Astrocyte (in vitro differentiated cells and primary cell): ENCODE results near the gene SLC35B2. TPM values are rescaled to one million over a fixed set of nuclear protein-coding genes. Genes with fewer than 3 reads are reported as not detected.
A peak's percentile ranks its signal among the peaks of the same experiment; 100 is the strongest.

Experiments
- DNase-seq: peaks from one replicate; pipeline ENCODE4 v3.0.0-alpha.2; 2010; ENCODE audit warnings: low read depth
- FAIRE-seq: peaks from 2 replicates; lab custom pipeline; 2011; peaks lifted over from hg19 to GRCh38; lab: Jason Lieb, UNC
- H2AFZ ChIP-seq: 2 replicates; pipeline ENCODE4 v1.6.0; 2012; ENCODE audit warnings: low read depth, low read length, inconsistent platforms
- H3K27ac ChIP-seq: 2 replicates; pipeline ENCODE4 v1.5.1; 2011; ENCODE audit warnings: low read depth, low read length, inconsistent platforms
- H3K27me3 ChIP-seq: 2 replicates; pipeline ENCODE4 v1.6.0; 2011; ENCODE audit warnings: low read length, inconsistent platforms; ENCODE audit not compliant: insufficient read depth
- H3K36me3 ChIP-seq: 2 replicates; pipeline ENCODE4 v1.5.1; 2011; ENCODE audit warnings: low read length, inconsistent platforms; ENCODE audit not compliant: insufficient read depth
- H3K4me1 ChIP-seq: 2 replicates; pipeline ENCODE4 v1.5.1; 2011; ENCODE audit warnings: low read length, inconsistent platforms; ENCODE audit not compliant: insufficient read depth
- H3K4me2 ChIP-seq: 2 replicates; pipeline ENCODE4 v1.6.0; 2012; ENCODE audit warnings: low read length, inconsistent platforms
- H3K4me3 ChIP-seq: 2 replicates; pipeline ENCODE4 v1.5.1; 2011; ENCODE audit warnings: low read depth, mild to moderate bottlenecking, low read length, inconsistent platforms; ENCODE audit not compliant: insufficient read depth
- H3K79me2 ChIP-seq: 2 replicates; pipeline ENCODE4 v1.6.0; 2012; ENCODE audit warnings: mild to moderate bottlenecking, low read length, inconsistent platforms; ENCODE audit not compliant: insufficient read depth
- H3K9ac ChIP-seq: 2 replicates; pipeline ENCODE4 v1.6.0; 2012; ENCODE audit warnings: mild to moderate bottlenecking, low read length, inconsistent platforms
- H3K9me3 ChIP-seq: 2 replicates; pipeline ENCODE4 v1.5.1; 2012; ENCODE audit warnings: low read depth, mild to moderate bottlenecking, low read length, inconsistent platforms; ENCODE audit not compliant: insufficient read depth
- H4K20me1 ChIP-seq: 2 replicates; pipeline ENCODE4 v1.6.0; 2012; ENCODE audit warnings: low read length, inconsistent platforms; ENCODE audit not compliant: insufficient read depth
- H3K27ac Mint-ChIP-seq: one replicate; pipeline ENCODE4 v1.8.0; 2021; ENCODE audit warnings: mild to moderate bottlenecking, mixed read lengths; ENCODE audit not compliant: unreplicated experiment
- H3K27me3 Mint-ChIP-seq: one replicate; pipeline ENCODE4 v1.8.0; 2021; ENCODE audit warnings: low read depth, mixed read lengths; ENCODE audit not compliant: unreplicated experiment
- H3K36me3 Mint-ChIP-seq: one replicate; pipeline ENCODE4 v1.8.0; 2021; ENCODE audit warnings: low read depth, mixed read lengths; ENCODE audit not compliant: unreplicated experiment
- H3K4me1 Mint-ChIP-seq: one replicate; pipeline ENCODE4 v1.8.0; 2021; ENCODE audit warnings: low read depth, mixed read lengths; ENCODE audit not compliant: unreplicated experiment
- H3K4me3 Mint-ChIP-seq: one replicate; pipeline ENCODE4 v1.8.0; 2021; ENCODE audit warnings: mild to moderate bottlenecking, moderate library complexity, mixed read lengths; ENCODE audit not compliant: unreplicated experiment
- H3K9me3 Mint-ChIP-seq: one replicate; pipeline ENCODE4 v1.8.0; 2021; ENCODE audit warnings: mild to moderate bottlenecking, mixed read lengths; ENCODE audit not compliant: unreplicated experiment
- CTCF ChIP-seq: IDR thresholded peaks from 2 replicates; pipeline ENCODE4 v1.5.1; 2011; ENCODE audit warnings: low read depth, mild to moderate bottlenecking, inconsistent platforms, low read length, moderate library complexity; ENCODE audit not compliant: insufficient read depth
- EZH2 ChIP-seq: IDR thresholded peaks from 2 replicates; pipeline ENCODE4 v1.6.1; 2012; ENCODE audit warnings: mild to moderate bottlenecking, low read length, inconsistent platforms; ENCODE audit not compliant: insufficient read depth
- total RNA-seq: library from RNA; stranded (reverse); gene quantifications from 2 replicates; pipeline ENCODE4 v1.2.1, GENCODE V29; 2021

The SLC35B2 gene
- total RNA-seq, 1 donor from 2014 or later = 61.8 TPM

GRCh38 chr6:44217332-44218143 lies 39.8 kb downstream of the SLC35B2 start:
- no peaks in the 10 kb centered on the region for H3K36me3 ChIP-seq
- no peak overlapping the region for H3K27ac Mint-ChIP-seq
- H3K27me3 ChIP-seq = peaks cover 6% of the 10 kb centered on the region
- no peaks in the 10 kb centered on the region for H3K9me3 ChIP-seq
- no peak overlapping the region for H3K27ac ChIP-seq
- peak overlapping the region; percentile 64 for H2AFZ ChIP-seq
- H3K9me3 Mint-ChIP-seq = no peaks in the 10 kb centered on the region
- no peaks in the 10 kb centered on the region for H3K36me3 Mint-ChIP-seq
- no peak overlapping the region for H3K4me3 ChIP-seq
- no peaks in the 10 kb centered on the region for H3K79me2 ChIP-seq
- H3K4me2 ChIP-seq = peak overlapping the region; percentile 31
- no peak overlapping the region for H3K4me3 Mint-ChIP-seq
- peaks cover 15% of the 10 kb centered on the region for H3K4me1 Mint-ChIP-seq
- peaks cover 26% of the 10 kb centered on the region for H3K4me1 ChIP-seq
- DNase-seq (peak; percentile 25), FAIRE-seq (no peak)
- TF ChIP-seq EZH2 (no peak), CTCF (no peak)
- H3K9ac ChIP-seq = no peak overlapping the region
- H4K20me1 ChIP-seq = no peaks in the 10 kb centered on the region
- peaks cover 25% of the 10 kb centered on the region for H3K27me3 Mint-ChIP-seq

- Mint-ChIP-seq H3K4me3 (no peak within 1 kb of the TSS), H3K9me3 (no peaks in the 10 kb centered on the region), H3K27me3 (peaks cover 25% of the 10 kb centered on the region), H3K27ac (peak within 1 kb of the TSS; percentile 78), H3K4me1 (peaks cover 14% of the 10 kb centered on the region), H3K36me3 (no peaks in the 10 kb centered on the region)
- Histone ChIP-seq H3K9ac (no peak within 1 kb of the TSS), H3K9me3 (no peaks in the 10 kb centered on the region), H3K27me3 (peaks cover 6% of the 10 kb centered on the region), H2AFZ (peak within 1 kb of the TSS; percentile 64), H3K4me3 (no peak within 1 kb of the TSS), H3K36me3 (no peaks in the 10 kb centered on the region), H3K4me2 (peak within 1 kb of the TSS; percentile 31), H3K79me2 (no peaks in the 10 kb centered on the region), H4K20me1 (no peaks in the 10 kb centered on the region), H3K27ac (no peak within 1 kb of the TSS), H3K4me1 (peaks cover 23% of the 10 kb centered on the region)
- FAIRE-seq = no peak
- DNase-seq = no peak
- no peak for TF ChIP-seq CTCF
- no peak for TF ChIP-seq EZH2
Measured at GRCh38 chr6:44216677-44217331, 40.5 kb downstream of the SLC35B2 start, which contains the start of gene MYMX. Gene MYMX (plus strand): TSS chr6:44216926. CDS start chr6:44217472, 546 bp downstream.
